ENCODE results near the gene DIAPH2.

DIAPH2 gene

GRCh38 chrX:97039363-97040029 lies 354.9 kb downstream of the DIAPH2 start:
- no peak overlapping the region for H3K4me3 ChIP-seq (ENCODE audit: low read depth, low read length)

- no peak overlapping the region for H3K4me3 ChIP-seq (ENCODE audit: low read depth, low read length)
These were observed 360.8 kb downstream of the DIAPH2 start for GRCh38 chrX:97045470-97045869.

- H3K4me3 ChIP-seq (ENCODE audit: low read depth, low read length), result no peak overlapping the region
These were observed 362.2 kb downstream of the DIAPH2 start for GRCh38 chrX:97046867-97047266.

GRCh38 chrX:97050392-97050791 lies 365.8 kb downstream of the DIAPH2 start:
- H3K4me3 ChIP-seq (ENCODE audit: low read depth, low read length), result no peak overlapping the region

- H3K4me3 ChIP-seq (ENCODE audit: low read depth, low read length), result no peak overlapping the region
These were observed 372.8 kb downstream of the DIAPH2 start for GRCh38 chrX:97057349-97057909.

- no peak overlapping the region for H3K4me3 ChIP-seq (ENCODE audit: low read depth, low read length)
These were observed 375.4 kb downstream of the DIAPH2 start for GRCh38 chrX:97060020-97060419.

- H3K4me3 ChIP-seq (ENCODE audit: low read depth, low read length), result no peak overlapping the region
These were observed 380.4 kb downstream of the DIAPH2 start for GRCh38 chrX:97065066-97065465.

GRCh38 chrX:97065973-97066372 lies 381.3 kb downstream of the DIAPH2 start:
- H3K4me3 ChIP-seq (ENCODE audit: low read depth, low read length), result no peak overlapping the region

- H3K4me3 ChIP-seq (ENCODE audit: low read depth, low read length), result no peak overlapping the region
These were observed 381.7 kb downstream of the DIAPH2 start for GRCh38 chrX:97066381-97066780.

- no peak overlapping the region for H3K4me3 ChIP-seq (ENCODE audit: low read depth, low read length)
These were observed 385.7 kb downstream of the DIAPH2 start for GRCh38 chrX:97070346-97070745.

- H3K4me3 ChIP-seq (ENCODE audit: low read depth, low read length), result no peak overlapping the region
These were observed 389.8 kb downstream of the DIAPH2 start for GRCh38 chrX:97074400-97074799.

- no peak overlapping the region for H3K4me3 ChIP-seq (ENCODE audit: low read depth, low read length)
These were observed 404.5 kb downstream of the DIAPH2 start for GRCh38 chrX:97089116-97089515.

GRCh38 chrX:97096385-97096784 lies 411.7 kb downstream of the DIAPH2 start:
- H3K4me3 ChIP-seq (ENCODE audit: low read depth, low read length), result no peak overlapping the region

GRCh38 chrX:97102938-97103337 lies 418.3 kb downstream of the DIAPH2 start:
- H3K4me3 ChIP-seq (ENCODE audit: low read depth, low read length), result no peak overlapping the region

- no peak overlapping the region for H3K4me3 ChIP-seq (ENCODE audit: low read depth, low read length)
These were observed 425.1 kb downstream of the DIAPH2 start for GRCh38 chrX:97109730-97110129.

GRCh38 chrX:97117572-97117971 lies 432.9 kb downstream of the DIAPH2 start:
- no peak overlapping the region for H3K4me3 ChIP-seq (ENCODE audit: low read depth, low read length)

- H3K4me3 ChIP-seq (ENCODE audit: low read depth, low read length), result no peak overlapping the region
These were observed 434.9 kb downstream of the DIAPH2 start for GRCh38 chrX:97119474-97120109.

GRCh38 chrX:97123001-97123400 lies 438.4 kb downstream of the DIAPH2 start:
- H3K4me3 ChIP-seq (ENCODE audit: low read depth, low read length), result no peak overlapping the region

- no peak overlapping the region for H3K4me3 ChIP-seq (ENCODE audit: low read depth, low read length)
These were observed 441.4 kb downstream of the DIAPH2 start for GRCh38 chrX:97126020-97126419.

GRCh38 chrX:97132664-97133415 lies 448.2 kb downstream of the DIAPH2 start:
- no peak overlapping the region for H3K4me3 ChIP-seq (ENCODE audit: low read depth, low read length)

GRCh38 chrX:97145934-97146333 lies 461.3 kb downstream of the DIAPH2 start:
- no peak overlapping the region for H3K4me3 ChIP-seq (ENCODE audit: low read depth, low read length)

GRCh38 chrX:97155816-97156215 lies 471.2 kb downstream of the DIAPH2 start:
- H3K4me3 ChIP-seq (ENCODE audit: low read depth, low read length), result no peak overlapping the region
